HG03060 (cell line): ENCODE measurements around the gene CEBPG.

Experiments used
- ATAC-seq: cut with Tn5 transposase; IDR thresholded peaks from one replicate; pipeline ENCODE4 v1.9.1; 2021; ENCODE audit warnings: low read depth, moderate number of reproducible peaks; ENCODE audit not compliant: unreplicated experiment

CEBPG gene

DNA sequence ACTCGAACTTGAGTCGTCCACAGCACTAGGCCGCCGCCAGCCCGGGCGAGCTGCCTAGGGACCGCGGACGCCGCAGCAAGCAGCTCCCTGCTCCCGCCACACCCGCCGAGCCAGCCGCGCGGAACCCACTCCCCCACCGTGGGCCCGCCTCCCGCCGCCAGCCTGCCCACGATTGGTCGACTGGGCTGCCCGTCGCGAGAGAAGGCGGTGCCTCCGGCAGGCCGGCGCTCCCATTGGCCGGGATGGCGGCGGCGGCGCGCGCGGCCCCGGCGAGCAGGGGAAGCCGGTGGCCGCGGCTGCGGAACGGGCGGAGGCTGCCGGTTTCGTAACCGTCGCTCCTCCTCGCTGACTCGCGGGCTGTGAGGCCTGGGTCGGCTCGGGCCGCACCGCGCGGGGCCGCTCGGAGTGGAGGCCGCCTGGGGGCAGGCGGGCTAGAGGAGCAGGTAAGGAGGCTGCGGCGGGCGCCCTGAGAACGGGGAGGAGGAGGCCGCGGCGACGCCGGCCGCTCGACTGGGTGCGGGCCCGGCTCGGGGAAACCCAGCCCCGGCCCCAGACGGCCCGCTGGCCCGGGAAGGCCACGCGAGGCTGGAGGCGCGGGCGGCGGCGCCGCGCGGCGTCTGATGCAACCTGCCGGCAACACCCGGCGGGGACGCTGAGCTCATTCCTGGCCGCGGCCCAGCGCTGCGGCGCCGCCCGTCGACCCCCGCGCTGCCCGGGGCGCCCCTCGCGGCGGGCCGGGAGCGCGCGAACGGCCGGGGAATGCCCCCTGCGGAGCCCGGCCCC, at the start of gene CEBPG:
CEBPG (plus strand) TSS at position 257 of the 783 bp plus-strand sequence. CDS start 5,531 bp downstream, outside the sequence.
- peak; percentile 55 for ATAC-seq

DNA sequence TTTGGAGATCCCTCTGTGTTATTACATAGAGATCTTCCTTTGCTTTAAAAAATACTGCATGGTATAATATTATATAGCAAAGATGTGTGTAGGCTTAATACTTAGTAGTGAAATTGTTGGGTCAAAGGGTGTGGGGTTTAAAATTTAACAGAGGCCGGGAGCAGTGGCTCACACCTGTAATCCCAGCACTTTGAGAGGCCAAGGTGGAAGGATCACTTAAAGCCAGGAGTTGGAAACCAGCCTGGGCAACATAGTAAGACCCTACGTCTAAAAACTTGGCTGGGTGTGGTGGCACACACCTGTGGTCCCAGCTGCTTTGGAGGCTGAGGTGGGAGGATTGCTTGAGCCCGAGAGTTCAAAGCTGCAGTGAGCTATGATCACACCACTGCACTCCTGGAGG, 48.9 kb upstream of the CEBPG start:
- no peak for ATAC-seq

DNA sequence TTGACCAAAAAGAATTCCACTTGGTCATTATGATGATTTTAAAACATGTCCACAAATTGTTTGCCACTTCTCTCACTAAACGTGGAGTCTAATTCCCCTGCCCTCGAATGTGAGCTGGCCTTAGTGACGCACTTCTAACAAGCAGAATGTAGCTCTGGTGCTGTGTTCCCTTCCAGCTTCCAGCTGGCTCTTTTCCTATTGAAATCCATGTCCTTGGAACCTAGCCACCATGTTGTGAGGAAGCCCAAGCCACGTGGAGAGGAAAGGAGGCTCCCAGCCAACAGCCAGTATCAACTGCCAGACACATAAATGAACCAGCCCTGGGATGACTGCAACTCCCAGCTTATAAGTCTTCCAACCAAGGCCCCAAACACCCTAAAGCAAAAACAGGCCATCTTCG, 47.6 kb upstream of the CEBPG start:
- ATAC-seq: no peak

DNA sequence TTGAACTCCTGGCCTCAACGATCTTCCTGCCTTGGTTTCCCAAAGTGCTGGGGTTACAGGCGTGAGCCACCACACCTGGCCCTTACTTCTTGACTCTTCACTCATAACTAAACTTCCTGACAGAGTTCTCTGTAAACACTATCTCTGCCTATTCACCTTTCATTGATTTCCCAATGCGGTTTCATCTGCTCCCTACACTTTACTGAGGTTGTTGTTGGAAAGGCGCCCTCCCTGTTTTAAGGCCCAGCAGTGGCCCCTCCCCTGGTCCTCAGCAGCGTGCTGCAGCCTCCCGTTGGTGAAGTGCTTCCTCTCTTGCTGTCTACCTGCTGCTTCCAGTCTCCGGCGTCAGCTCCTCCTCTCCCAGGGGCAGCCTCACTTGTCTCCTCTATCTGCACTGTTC, 44.4 kb upstream of the CEBPG start:
- ATAC-seq: no peak

DNA sequence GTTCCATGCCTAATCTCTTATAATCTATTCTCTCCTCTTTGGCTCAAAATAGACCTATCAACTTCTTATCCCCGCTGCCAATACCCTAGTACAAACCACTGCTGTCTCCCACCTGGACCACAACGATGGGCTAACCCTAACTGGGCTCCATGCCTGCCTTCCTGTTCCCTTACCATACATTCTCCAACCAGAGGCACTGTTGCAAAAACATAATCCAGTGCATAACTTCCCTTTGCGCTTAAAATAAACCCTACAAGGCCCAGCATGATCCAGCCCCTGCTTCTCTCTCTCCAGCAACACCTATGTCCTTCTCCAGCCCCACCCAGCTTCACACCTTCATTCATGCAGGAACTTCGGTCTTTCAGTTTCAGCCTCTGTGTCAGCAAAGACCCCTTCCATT, 43.8 kb upstream of the CEBPG start:
- no peak for ATAC-seq

DNA sequence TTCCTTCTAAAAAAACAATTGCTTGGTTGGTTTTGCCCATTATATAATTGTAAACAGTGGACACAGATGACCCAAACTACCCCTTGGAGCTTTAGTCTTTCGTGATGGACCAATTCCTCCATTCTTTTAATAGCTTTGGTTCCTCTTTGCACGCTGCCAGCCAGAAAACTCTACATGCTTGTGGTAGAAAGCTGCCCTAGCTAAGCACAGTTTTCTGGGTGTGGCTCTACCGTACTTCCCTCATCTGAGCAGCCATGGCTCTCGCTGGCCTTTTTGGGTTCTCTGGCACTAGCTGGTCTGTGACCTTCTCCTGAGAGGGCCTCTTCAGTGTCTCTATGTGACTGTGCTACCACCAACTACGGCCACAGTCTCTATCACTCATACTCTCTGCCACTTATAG, 41.3 kb upstream of the CEBPG start:
- no peak for ATAC-seq

DNA sequence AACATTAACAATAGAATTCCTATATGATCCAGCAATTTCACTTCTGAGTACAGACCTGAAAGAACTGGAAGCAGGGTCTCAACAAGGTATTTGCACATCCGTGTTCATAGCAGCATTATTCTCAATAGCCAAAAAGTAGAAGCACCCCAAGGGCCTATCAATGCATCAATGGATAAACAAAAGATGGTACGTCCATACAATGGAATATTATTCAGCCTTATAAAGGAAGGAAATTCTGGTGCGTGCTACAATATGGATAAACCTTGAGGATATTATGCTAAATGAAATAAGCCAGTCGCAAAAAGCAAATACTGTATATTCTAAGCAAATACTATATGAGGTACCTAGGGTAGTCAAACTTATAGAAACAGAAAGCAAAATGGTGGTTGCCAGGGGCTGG, 40.4 kb upstream of the CEBPG start:
- no peak for ATAC-seq

DNA sequence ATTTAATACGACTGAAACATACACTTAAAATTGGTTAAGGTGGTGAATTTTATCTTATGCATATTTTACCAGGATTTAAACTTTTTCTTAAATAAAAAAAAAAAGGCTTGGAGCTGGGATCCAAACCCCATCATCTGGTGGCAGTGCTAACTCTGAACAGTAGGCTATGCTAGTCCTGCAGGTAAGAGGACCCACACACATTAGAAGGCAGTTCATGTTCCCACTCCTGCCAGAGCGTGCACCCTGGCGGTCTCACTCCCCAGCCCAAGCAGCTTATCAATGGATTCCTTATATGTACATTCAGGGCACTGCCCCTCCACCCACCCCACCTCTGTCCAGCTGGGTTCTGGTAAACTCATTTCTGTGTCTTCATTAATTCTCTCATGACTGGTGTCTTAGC, 39.9 kb upstream of the CEBPG start:
- no peak for ATAC-seq

DNA sequence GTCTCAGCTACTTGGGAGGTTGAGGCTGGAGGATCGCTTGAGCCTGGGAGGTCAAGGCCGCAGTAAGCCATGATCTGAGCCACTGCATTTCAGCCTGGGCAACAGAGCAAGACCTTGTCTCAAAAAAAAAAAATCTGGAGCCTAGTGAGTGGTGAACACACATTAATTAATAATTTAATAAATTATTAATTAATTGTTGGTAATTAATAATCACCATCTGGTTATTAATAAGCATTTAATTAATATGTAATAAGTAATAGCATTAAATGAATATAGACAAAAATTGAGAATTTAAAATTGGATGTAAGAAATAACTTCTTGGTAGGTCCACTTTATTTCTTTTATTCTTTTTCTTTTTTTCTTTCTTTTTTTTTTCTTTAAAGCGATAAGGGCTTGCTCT, 39.2 kb upstream of the CEBPG start:
- no peak for ATAC-seq

DNA sequence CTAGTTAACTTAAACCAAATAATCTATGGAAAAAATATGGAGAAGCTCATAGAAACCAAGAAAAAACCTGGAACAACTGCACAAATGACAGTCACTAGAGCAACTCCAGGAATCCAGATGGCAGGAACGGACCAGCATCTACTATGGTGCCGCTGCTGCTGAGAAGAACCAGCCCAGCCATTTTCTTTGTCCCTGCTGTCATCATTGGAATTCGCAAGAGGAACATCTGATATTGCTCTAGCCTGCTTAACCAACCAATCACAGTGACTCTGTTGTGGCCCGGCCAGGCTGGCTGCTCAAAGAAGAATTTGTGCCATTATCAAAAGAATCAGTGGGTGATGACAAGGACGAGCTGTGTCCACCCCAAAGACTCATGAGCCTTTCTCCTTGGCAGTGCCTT, 38.1 kb upstream of the CEBPG start:
- ATAC-seq: no peak

DNA sequence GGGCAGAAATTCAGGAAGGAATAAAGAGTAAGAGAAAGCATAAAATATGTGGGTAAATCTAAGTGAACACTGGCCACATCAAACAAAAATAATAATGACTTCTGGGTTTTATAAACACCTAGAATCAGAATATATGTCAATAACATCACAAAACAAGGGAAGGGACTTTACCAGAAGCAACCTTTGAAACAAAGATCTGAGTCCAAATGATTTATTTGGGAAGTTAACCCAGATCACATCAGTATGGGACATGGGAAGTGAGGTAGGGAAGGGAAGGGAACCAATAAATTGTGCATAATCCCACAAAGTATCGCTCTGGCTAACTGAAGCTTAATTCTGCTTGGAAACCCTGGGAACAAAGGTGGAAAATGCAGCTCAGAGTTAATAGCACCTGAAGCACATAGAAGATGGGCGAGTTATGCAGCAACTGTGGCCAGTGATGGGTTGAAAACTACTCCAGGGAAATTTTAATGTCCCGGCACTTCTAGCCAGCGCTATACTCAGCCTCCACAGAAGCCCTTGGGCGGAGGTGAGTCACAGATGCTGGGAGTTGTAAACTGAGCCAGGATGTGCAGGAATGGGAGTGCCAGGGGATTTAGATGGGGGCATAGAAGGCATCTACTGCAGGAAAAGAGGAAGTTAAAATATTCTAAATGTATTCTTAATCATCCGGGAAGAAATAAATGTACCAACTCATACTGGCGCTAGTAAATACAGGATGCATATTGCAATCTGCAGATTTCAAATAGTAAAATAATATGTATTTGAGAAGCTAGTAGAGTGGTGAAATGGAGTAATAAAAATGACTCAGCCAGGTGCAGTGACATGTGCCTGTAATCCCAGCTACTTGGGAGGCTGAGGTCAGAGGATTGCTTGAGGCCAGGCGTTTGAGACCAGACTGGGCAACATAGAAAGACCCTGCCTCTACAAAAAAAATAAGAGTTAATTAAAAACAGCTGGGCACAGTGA, 34.2 kb upstream of the CEBPG start:
- no peak for ATAC-seq

DNA sequence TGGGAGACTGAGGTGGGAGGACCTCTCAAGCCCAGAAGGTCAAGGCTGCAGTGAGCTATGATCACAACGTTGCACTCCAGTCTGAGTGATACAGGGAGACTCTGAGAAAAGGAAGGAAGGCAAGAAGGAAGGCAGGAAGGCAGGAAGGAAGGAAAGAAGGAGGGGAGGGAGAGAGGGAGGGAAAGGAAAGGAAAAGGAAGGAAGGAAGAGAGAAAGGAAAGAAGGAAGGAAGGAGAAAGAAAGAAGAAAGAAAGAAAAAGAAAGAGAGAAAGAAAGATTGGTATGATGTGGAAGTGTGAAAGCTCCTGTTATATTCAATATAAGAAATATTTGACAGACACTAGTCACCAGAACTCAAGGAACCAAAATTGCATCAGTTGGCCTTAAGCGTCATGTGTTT, 32.5 kb upstream of the CEBPG start:
- no peak for ATAC-seq

DNA sequence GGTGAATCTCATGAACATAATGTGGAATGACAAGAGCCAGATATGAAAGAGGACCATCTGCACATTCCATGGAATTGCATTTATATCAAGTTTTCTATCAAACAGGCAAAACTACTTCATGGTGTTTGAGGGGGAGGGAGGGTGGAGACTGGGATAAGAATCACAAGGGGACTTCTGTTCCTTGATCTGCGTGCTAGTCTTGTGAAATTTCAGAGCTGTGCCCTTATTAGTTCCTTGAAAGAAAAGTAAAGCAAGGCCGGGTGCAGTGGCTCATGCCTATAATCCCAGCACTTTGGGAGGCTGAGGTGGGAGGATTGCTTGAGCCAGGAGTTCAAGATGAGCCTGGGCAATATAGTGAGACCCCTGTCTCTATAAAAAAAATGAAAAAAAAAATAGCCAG, 30.2 kb upstream of the CEBPG start:
- no peak for ATAC-seq

DNA sequence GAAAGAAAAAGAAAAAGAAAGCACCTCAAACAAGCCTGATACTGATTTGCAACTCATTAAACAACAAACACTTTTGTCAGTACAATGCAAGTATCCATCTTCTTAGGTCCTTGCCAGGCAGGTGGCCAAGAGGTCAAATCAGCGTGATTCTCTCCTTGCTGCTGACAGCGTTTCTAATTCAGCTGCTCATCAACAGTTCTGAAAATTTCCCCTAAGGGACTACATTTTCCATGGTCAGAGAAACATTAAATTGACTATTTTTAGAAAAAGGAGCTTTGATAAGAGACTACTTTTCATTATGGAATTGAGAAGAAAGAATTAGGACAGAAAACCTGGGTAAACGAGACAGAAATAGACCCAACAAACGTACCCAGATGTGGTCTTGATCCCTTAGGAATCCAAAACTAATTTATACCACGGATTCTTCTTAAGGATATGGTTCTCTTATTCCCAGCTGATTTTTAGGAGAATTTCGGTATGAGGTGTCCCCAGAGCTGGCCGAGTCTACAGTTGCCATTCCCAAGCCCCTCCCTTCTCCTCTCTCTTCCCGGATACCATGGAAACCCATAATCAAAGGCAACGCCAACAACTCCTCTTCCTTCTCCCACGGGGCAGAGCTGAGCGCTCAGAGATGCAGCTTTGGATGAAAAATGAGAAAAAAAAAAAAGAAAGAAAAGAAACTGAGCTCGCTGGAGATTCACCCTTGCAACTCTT, 29.5 kb upstream of the CEBPG start:
- ATAC-seq: no peak

DNA sequence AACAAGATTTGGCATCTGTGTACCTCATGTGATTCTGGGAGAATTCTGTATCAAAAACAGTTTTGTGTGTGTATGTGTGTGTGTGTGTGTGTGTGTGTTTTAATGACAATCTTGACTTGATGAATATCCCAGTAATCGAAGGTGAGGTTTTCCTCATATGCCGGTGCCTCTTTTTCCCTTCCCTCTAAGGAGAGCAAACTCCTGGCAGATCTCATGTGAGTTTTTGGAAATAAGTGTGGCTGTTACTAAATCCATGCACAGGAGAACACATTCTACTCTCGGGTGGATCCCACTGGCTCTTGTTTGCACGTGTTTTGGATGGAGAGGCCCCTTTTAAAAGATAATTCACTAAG, 29.0 kb upstream of the CEBPG start:
- ATAC-seq: no peak

DNA sequence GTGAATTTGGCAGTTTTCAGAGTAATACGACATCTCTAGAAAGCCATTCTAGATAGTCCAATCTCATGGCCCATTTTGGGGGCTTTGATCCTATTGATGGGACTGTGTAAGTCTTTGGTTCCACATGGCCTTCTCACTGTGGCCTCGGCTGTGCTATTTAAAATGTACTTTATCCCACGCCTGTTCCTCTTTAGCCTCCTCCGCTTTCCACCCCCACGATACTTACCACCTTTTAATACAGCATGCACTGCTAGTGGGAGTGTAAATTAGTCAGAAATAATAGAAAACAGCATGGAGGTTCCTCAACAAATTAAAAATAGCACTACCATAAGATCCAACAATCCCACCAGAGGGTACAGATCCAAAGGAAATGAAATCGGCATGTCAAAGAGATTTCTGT, 28.3 kb upstream of the CEBPG start:
- no peak for ATAC-seq

DNA sequence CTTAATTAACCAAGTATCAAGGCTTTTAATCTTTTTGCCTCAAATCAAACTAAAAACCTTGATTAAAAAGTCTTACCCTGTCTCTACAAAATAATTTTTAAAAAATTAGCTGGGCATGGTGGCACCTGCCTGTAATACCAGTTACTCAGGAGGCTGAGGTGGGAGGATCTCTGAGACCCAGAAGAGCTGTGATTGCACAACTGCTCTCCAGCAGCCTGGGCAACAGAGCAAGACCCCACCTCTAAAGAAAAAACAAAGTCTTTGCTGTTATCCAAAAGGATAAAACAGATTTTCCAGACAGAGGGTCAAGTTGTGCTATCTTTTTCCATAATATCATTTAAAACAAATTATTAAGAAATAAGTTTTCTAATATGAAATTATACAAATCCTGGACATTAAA, 26.8 kb upstream of the CEBPG start:
- ATAC-seq: no peak

DNA sequence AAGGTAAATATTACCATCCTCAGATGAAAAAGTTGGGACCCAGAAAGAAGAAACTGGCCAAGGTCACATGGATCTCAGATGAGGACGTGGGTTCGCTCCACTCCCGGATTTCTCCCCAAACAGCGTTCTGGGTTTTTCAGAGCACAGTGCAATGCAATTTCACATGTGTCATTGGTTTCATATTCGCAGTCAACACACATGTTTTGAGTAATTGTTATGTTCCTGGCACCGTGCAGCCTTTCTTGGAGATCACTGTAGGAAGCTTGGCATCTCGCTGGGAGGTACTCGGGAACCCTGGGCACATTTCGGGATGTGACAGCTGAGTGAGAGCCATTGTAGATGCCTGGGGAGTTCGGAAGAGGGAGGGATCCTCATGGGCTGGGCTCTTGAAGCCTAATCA, 26.2 kb upstream of the CEBPG start:
- ATAC-seq: no peak

DNA sequence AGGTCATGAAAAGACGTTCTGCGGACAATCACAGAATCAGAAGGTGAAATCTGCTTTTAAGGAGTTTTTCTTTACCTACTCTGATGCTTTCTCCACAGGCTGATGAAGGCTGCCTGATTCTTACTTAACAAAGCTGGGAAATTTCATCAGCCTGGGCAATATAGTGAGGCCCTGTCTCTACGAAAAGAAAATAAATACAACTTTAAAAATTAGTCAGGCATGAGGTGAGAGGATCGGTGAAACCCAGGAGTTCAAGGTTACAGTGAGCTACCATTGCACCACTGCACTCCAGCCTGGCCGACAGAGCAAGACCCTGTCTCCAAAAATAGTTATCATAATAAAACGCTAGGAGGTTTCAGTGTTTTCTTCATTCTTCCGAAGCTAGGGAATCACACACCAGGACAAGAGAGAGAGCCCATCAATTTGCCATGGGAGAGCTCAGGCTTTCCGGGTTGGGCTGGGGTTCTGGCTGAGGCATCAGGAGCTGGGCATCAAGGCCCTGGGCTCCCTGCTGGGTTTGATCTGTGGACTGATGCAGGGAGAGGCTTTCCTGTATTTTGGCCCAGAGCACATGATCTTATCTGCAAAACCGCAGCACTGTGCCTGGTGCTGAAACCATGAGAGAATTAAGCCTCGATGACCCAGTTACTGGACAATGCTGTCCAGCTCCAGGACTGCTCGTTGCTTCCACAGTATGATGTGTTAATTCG, 25.1 kb upstream of the CEBPG start:
- no peak for ATAC-seq
